Lower leg skin (tissue), 3 donors: Measurements from ENCODE around the gene DTD1.

Source experiments
- CTCF ChIP-seq, 3 donors: fragments of 450-650 bp; IDR thresholded peaks; one replicate each; pipeline ENCODE4 v1.5.1; 2016; ENCODE audit warnings: antibody characterized with exemption in 3 of 3, mild to moderate bottlenecking in 3 of 3, moderate library complexity in 2 of 3
- POLR2A ChIP-seq, 2 donors: fragments of 450-650 bp; IDR thresholded peaks; one replicate each; pipeline ENCODE4 v1.6.1; 2016 to 2017; ENCODE audit warnings: antibody characterized with exemption in 2 of 2, mild to moderate bottlenecking in 1 of 2, moderate library complexity in 1 of 2

GRCh38 chr20:18676396-18676795 lies 88.5 kb downstream of the DTD1 start:
- TF ChIP-seq POLR2A (IDR thresholded peaks at IDR 0.05) (no peak), CTCF (IDR thresholded peaks at IDR 0.05) (no peak)
